SKM-1 treated with dmso at 0.1 percent for 144 hours (cell line): ENCODE measurements around the gene PRTN3.
"Not testable (repeated sequence)": the region's sequence is repeated elsewhere in the genome, so short reads cannot be mapped to it uniquely, and the experiment has no call there.

ENCODE experiments used
- DNase-seq: peaks from one replicate; lab custom pipeline; 2025; ENCODE audit not compliant: unreplicated experiment; lab: John Stamatoyannopoulos, UW

Gene PRTN3

GRCh38 chr19:815079-815774 is 25.6 kb upstream of the PRTN3 start:
- DNase-seq = no peak

GRCh38 chr19:815775-816499 is 24.9 kb upstream of the PRTN3 start:
- DNase-seq = no peak

- DNase-seq = no peak
Observed at GRCh38 chr19:816500-816857, 24.3 kb upstream of the PRTN3 start.

- DNase-seq = not testable (repeated sequence)
Observed at GRCh38 chr19:820212-820611, 20.6 kb upstream of the PRTN3 start.

GRCh38 chr19:821231-821824 is 19.5 kb upstream of the PRTN3 start:
- no peak for DNase-seq

GRCh38 chr19:821825-822503 is 18.8 kb upstream of the PRTN3 start, which contains the start of gene PLPPR3:
Gene PLPPR3, minus strand, starts transcription at chr19:821955. Its CDS starts 396 bp downstream, at chr19:821559.
- no peak for DNase-seq

GRCh38 chr19:823565-824121 is 17.2 kb upstream of the PRTN3 start:
- no peak for DNase-seq

GRCh38 chr19:824885-825284 is 15.9 kb upstream of the PRTN3 start:
- peak; percentile 60 for DNase-seq

- DNase-seq = peak; percentile 52
Observed at GRCh38 chr19:825897-826644, 14.7 kb upstream of the PRTN3 start.

GRCh38 chr19:827314-827709 is 13.5 kb upstream of the PRTN3 start:
- no peak for DNase-seq

GRCh38 chr19:827710-828321 is 13.0 kb upstream of the PRTN3 start, which contains the start of gene AZU1:
Gene AZU1, plus strand, starts transcription at chr19:827837. Its CDS starts 10 bp downstream, at chr19:827847.
- DNase-seq = peak; percentile 71

- DNase-seq = no peak
Observed at GRCh38 chr19:829129-829758, 11.6 kb upstream of the PRTN3 start.

- no peak for DNase-seq
Observed at GRCh38 chr19:831407-832369, 9.1 kb upstream of the PRTN3 start.

- DNase-seq = no peak
Observed at GRCh38 chr19:834216-834615, 6.6 kb upstream of the PRTN3 start.

GRCh38 chr19:835210-835810 is 5.5 kb upstream of the PRTN3 start:
- no peak for DNase-seq

GRCh38 chr19:842802-843179 is 2.0 kb downstream of the PRTN3 start:
- not testable (repeated sequence) for DNase-seq

- DNase-seq = no peak
Observed at GRCh38 chr19:843180-843835, 2.5 kb downstream of the PRTN3 start.
